Esophagus squamous epithelium (tissue), 5 donors: ENCODE measurements around the gene ERC1. TPM values are rescaled to one million over a fixed set of nuclear protein-coding genes. Genes with fewer than 3 reads are reported as not detected.

Experiments used
- DNase-seq: peaks from one replicate; lab custom pipeline; 2025; lab: John Stamatoyannopoulos, UW
- H3K27ac ChIP-seq, 4 donors: fragments of 200-600 bp; sonication (generic); one replicate each; pipeline ENCODE4 v1.5.1; 2016 to 2019; ENCODE audit warnings: mild to moderate bottlenecking in 1 of 4
- H3K27me3 ChIP-seq, 4 donors: fragments of 200-600 bp; sonication (generic); 1 replicate in 3 of 4; 2 replicates in 1 of 4; pipeline versions ENCODE4 v1.5.1 to v1.6.0; 2017 to 2021; ENCODE audit warnings: antibody characterized with exemption in 1 of 4
- H3K36me3 ChIP-seq, 3 donors: fragments of 200-600 bp; sonication (generic); one replicate each; pipeline ENCODE4 v1.5.1; 2016 to 2019
- H3K4me1 ChIP-seq, 3 donors: fragments of 200-600 bp; sonication (generic); one replicate each; pipeline ENCODE4 v1.5.1; 2017 to 2019
- H3K4me3 ChIP-seq, 4 donors: fragments of 200-600 bp; sonication (generic); 1 replicate in 3 of 4; 2 replicates in 1 of 4; pipeline ENCODE4 v1.5.1; 2016 to 2019; ENCODE audit warnings: mild to moderate bottlenecking in 2 of 4, moderate library complexity in 1 of 4
- H3K9me3 ChIP-seq, 3 donors: fragments of 200-600 bp; sonication (generic); one replicate each; pipeline ENCODE4 v1.5.1; 2016 to 2019
- POLR2A ChIP-seq, 4 donors: fragments of 450-650 bp; IDR thresholded peaks; one replicate each; pipeline ENCODE4 v1.6.1; 2017; ENCODE audit warnings: antibody characterized with exemption in 4 of 4, mild to moderate bottlenecking in 4 of 4, moderate library complexity in 3 of 4
- WGBS, 2 donors: methylation state at CpG; one replicate each; pipeline ENCODE4 v1.1.5; 2018; 5-methylcytosine and 5-hydroxymethylcytosine counted together
- intact Hi-C: fragments of 100-400 bp; cut with DNase I; formaldehyde crosslinking; loops from one replicate; pipeline ENCODE4 v1.15.0; 2022
- total RNA-seq, 4 donors: library from RNA; depleted of rRNA; stranded (reverse); fragments of >200 nt; gene quantifications; one replicate each; pipeline ENCODE4 v1.1.0, GENCODE V29; 2016
- TF ChIP-seq, protein P1 (sequence below), 6 experiments: fragments of 450-650 bp in 4 of 6; fragments of 200-600 bp in 2 of 6; sonication (generic) in 2 of 6; IDR thresholded peaks; one replicate each; pipeline ENCODE4 v1.5.1; 2016 to 2019; ENCODE audit warnings: antibody characterized with exemption in 6 of 6, mild to moderate bottlenecking in 4 of 6, moderate library complexity in 4 of 6
- donor health status: DM: yes; HTN: yes; CAD: no.

Gene ERC1
- total RNA-seq, 4 donors from 2014 or later = 19.0 to 50.7 (median 37.5) TPM

DNA sequence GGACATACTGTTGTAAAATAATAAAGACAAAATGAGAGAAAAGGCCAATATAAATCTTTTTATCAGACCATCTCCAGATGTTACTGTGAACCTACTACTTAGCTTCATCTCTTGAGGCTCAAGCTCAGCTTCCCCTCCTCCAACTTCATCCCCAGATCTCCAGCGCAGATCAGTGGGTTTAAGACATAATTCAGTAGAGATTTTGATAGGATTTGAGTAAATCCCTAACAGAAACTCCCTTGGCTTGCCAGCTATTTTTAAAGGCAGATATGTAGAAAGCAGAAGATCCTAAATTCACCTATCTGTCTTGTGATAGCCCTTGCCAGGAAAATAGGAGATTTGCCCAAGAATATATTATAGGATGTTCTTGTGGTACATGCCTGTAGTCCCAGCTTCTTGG is 366.7 kb downstream of the ERC1 start:
- Histone ChIP-seq H3K27ac (no peak overlapping the region), H3K9me3 (no peaks in the 10 kb centered on the region), H3K4me1 (no peaks in the 10 kb centered on the region), H3K27me3 (no peaks in the 10 kb centered on the region), H3K4me3 (no peak overlapping the region), H3K36me3 (no peaks in the 10 kb centered on the region)
- WGBS, 2 donors = 86% methylated on average over 1 of the region's 1 CpG
- no peak for DNase-seq
- intact Hi-C loops = no loop called here
- TF ChIP-seq, protein P1, sequence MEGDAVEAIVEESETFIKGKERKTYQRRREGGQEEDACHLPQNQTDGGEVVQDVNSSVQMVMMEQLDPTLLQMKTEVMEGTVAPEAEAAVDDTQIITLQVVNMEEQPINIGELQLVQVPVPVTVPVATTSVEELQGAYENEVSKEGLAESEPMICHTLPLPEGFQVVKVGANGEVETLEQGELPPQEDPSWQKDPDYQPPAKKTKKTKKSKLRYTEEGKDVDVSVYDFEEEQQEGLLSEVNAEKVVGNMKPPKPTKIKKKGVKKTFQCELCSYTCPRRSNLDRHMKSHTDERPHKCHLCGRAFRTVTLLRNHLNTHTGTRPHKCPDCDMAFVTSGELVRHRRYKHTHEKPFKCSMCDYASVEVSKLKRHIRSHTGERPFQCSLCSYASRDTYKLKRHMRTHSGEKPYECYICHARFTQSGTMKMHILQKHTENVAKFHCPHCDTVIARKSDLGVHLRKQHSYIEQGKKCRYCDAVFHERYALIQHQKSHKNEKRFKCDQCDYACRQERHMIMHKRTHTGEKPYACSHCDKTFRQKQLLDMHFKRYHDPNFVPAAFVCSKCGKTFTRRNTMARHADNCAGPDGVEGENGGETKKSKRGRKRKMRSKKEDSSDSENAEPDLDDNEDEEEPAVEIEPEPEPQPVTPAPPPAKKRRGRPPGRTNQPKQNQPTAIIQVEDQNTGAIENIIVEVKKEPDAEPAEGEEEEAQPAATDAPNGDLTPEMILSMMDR (IDR thresholded peaks at IDR 0.05) = no peak
- TF ChIP-seq POLR2A (IDR thresholded peaks at IDR 0.05) = no peak

DNA sequence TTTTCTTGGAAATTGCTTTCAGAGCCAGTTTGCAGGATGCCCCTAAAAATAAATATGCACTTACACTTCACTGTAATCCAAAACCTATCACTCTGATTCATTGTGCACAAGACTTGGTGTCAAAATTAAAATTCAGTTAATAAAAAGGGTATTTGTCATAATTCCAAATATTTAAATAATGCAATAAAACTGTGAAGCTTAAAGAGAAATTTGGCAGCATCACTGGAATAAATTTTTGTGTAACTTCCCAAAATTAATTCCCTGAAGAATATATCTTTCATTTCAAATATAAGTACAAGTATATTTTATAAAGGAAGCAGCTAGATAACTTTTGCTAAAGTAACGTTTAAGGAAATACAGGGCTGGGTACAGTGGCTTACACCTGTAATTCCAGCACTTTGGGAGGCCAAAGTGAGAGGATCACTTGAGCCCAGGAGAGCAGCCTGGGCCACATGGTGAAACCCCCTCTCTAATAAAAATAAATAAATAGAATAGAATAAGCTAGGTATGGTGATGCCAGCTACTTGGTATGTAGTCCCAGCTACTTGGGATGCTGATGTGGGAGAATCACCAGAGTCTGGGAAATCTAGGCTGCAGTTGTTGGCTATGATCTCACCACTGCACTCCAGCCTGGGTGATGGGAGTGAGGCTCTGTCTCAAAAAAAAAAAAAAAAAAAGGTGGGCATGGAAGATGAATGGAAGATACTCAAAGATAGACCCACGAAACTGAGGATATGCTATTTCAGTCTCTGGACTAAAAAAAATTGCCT is 369.6 kb downstream of the ERC1 start:
- no peak overlapping the region for H3K4me3 ChIP-seq
- no peaks in the 10 kb centered on the region for H3K9me3 ChIP-seq
- H3K36me3 ChIP-seq = no peaks in the 10 kb centered on the region
- TF ChIP-seq POLR2A (IDR thresholded peaks at IDR 0.05) = no peak
- TF ChIP-seq, protein P1 (IDR thresholded peaks at IDR 0.05) = no peak
- H3K27me3 ChIP-seq = no peaks in the 10 kb centered on the region
- WGBS, 2 donors = 75 to 96% methylated on average over 2 of the region's 2 CpGs
- H3K27ac ChIP-seq = no peak overlapping the region
- H3K4me1 ChIP-seq = no peaks in the 10 kb centered on the region
- intact Hi-C loops = no loop called here
- no peak for DNase-seq

DNA sequence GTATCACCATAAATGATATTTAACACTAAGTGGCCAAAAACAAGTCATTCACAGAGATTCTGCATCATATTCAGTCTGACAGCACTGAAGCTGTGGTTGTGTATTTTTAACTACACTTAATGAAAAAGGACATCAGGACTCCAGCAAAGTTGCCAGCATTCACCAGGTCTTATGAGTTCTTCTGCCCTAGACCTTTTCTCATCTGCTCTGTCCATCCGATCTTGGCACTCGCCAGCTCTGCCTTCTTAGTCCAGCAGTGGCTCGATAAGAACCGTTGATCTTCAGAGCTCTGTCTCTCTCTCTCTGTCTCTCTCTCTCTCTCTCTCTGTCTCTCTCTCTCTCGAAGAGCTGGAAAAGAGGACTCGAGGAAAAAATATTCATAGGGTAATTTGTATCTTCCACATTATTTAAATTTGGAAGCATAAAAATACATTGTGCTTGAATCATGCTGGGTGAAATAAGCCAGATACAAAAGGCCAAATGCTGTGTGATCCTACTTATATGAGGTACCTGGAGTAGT is 371.2 kb downstream of the ERC1 start:
- intact Hi-C loops = no loop called here
- no peaks in the 10 kb centered on the region for H3K4me1 ChIP-seq
- DNase-seq = no peak
- TF ChIP-seq, protein P1 (IDR thresholded peaks at IDR 0.05) = no peak
- TF ChIP-seq POLR2A (IDR thresholded peaks at IDR 0.05) = no peak
- H3K9me3 ChIP-seq = no peaks in the 10 kb centered on the region
- WGBS, 2 donors = 81 to 95% methylated on average over 6 of the region's 6 CpGs
- no peaks in the 10 kb centered on the region for H3K36me3 ChIP-seq
- no peaks in the 10 kb centered on the region for H3K27me3 ChIP-seq
- H3K4me3 ChIP-seq = no peak overlapping the region
- H3K27ac ChIP-seq = no peak overlapping the region

DNA sequence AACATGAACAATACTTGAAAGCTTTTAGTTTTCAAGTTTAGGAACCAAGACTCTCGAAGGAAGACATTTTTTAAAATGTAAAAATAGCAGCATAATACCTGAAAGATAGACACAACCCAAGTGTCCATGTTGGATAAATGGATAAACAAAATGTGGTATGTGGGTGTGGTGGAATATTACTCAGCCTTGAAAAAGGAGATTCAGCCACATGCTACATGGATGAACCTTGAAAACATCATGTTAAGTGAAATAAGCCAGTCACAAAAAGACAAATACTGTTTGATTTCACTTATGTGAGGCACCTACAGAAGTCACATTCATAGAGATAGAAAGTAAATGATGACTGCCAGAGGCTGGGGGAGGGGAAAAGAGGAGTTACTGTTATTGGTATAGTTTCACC is 374.7 kb downstream of the ERC1 start:
- H3K36me3 ChIP-seq = no peaks in the 10 kb centered on the region
- H3K27ac ChIP-seq = no peak overlapping the region
- intact Hi-C loops = no loop called here
- H3K27me3 ChIP-seq = no peaks in the 10 kb centered on the region
- TF ChIP-seq, protein P1 (IDR thresholded peaks at IDR 0.05) = no peak
- no peak for TF ChIP-seq POLR2A (IDR thresholded peaks at IDR 0.05)
- no peaks in the 10 kb centered on the region for H3K4me1 ChIP-seq
- DNase-seq = no peak
- 91 to 93% methylated on average over 1 of the region's 1 CpG for WGBS, 2 donors
- no peak overlapping the region for H3K4me3 ChIP-seq
- H3K9me3 ChIP-seq = no peaks in the 10 kb centered on the region
